Trophoblast cell (in vitro differentiated cells and primary cell): ENCODE data around the gene CASZ1.

Source experiments
- DNase-seq, 2 donors: peaks; one replicate each; pipeline ENCODE4 v3.0.0-alpha.2; 2016
- H2AFZ ChIP-seq: 2 replicates; pipeline ENCODE4 v1.6.1; 2013; ENCODE audit warnings: low read length, moderate library complexity, mild to moderate bottlenecking; ENCODE audit not compliant: insufficient read depth, poor library complexity
- H2AK5ac ChIP-seq: 2 replicates; pipeline ENCODE4 v1.6.1; 2013; ENCODE audit warnings: mild to moderate bottlenecking, low read length
- H2BK120ac ChIP-seq: 2 replicates; pipeline ENCODE4 v1.6.1; 2013; ENCODE audit warnings: low read length, mild to moderate bottlenecking, moderate library complexity; ENCODE audit not compliant: insufficient read depth, poor library complexity
- H2BK12ac ChIP-seq: 2 replicates; pipeline ENCODE4 v1.6.1; 2013; ENCODE audit warnings: mild to moderate bottlenecking, low read length, moderate library complexity
- H2BK5ac ChIP-seq: 2 replicates; pipeline ENCODE4 v1.6.1; 2013; ENCODE audit warnings: low read length, low read depth, moderate library complexity, mild to moderate bottlenecking; ENCODE audit not compliant: poor library complexity
- H3K14ac ChIP-seq: 2 replicates; pipeline ENCODE4 v1.6.1; 2013; ENCODE audit warnings: mild to moderate bottlenecking, low read length
- H3K18ac ChIP-seq: 2 replicates; pipeline ENCODE4 v1.6.1; 2013; ENCODE audit warnings: mild to moderate bottlenecking, low read length
- H3K23ac ChIP-seq: 2 replicates; pipeline ENCODE4 v1.6.1; 2013; ENCODE audit warnings: low read length
- H3K27ac ChIP-seq: 2 replicates; pipeline ENCODE4 v1.5.1; 2013; ENCODE audit warnings: low read depth, mild to moderate bottlenecking, inconsistent platforms, low read length, moderate library complexity
- H3K27me3 ChIP-seq: 2 replicates; pipeline ENCODE4 v1.6.1; 2013; ENCODE audit warnings: inconsistent platforms, mild to moderate bottlenecking, low read length, moderate library complexity; ENCODE audit not compliant: insufficient read depth
- H3K36me3 ChIP-seq, 2 experiments: 1 replicate in 1 of 2; 2 replicates in 1 of 2; pipeline ENCODE4 v1.6.1; 2013; ENCODE audit warnings: low read length in 2 of 2, mild to moderate bottlenecking in 2 of 2, moderate library complexity in 1 of 2; ENCODE audit not compliant: insufficient read depth in 2 of 2, control insufficient read depth in 1 of 2
- H3K4ac ChIP-seq: 2 replicates; pipeline ENCODE4 v1.6.1; 2013; ENCODE audit warnings: low read depth, mild to moderate bottlenecking, low read length, moderate library complexity
- H3K4me1 ChIP-seq, 2 experiments: 1 replicate in 1 of 2; 2 replicates in 1 of 2; pipeline ENCODE4 v1.6.1; 2013; ENCODE audit warnings: low read length in 2 of 2, mild to moderate bottlenecking in 2 of 2, moderate library complexity in 1 of 2; ENCODE audit not compliant: insufficient read depth in 2 of 2, control insufficient read depth in 1 of 2
- H3K4me2 ChIP-seq: 2 replicates; pipeline ENCODE4 v1.6.1; 2013; ENCODE audit warnings: inconsistent platforms, mild to moderate bottlenecking, low read length, moderate library complexity
- H3K4me3 ChIP-seq: 2 replicates; pipeline ENCODE4 v1.5.1; 2013; ENCODE audit warnings: mild to moderate bottlenecking, low read depth, low read length, inconsistent platforms
- H3K79me1 ChIP-seq: one replicate; pipeline ENCODE4 v1.6.1; 2013; ENCODE audit warnings: low read length
- H3K79me2 ChIP-seq: 2 replicates; pipeline ENCODE4 v1.6.1; 2013; ENCODE audit warnings: low read length, mild to moderate bottlenecking; ENCODE audit not compliant: control insufficient read depth, insufficient read depth, poor library complexity
- H3K9ac ChIP-seq: 2 replicates; pipeline ENCODE4 v1.6.1; 2013; ENCODE audit warnings: mild to moderate bottlenecking, low read length
- H3K9me3 ChIP-seq: 2 replicates; pipeline ENCODE4 v1.6.1; 2013; ENCODE audit warnings: low read depth, mild to moderate bottlenecking, control low read depth, inconsistent platforms, low read length; ENCODE audit not compliant: insufficient read depth
- H4K12ac ChIP-seq: 2 replicates; pipeline ENCODE4 v1.6.1; 2013; ENCODE audit warnings: low read depth, mild to moderate bottlenecking, low read length, moderate library complexity
- H4K8ac ChIP-seq: 2 replicates; pipeline ENCODE4 v1.6.1; 2013; ENCODE audit warnings: low read depth, mild to moderate bottlenecking, low read length, moderate library complexity
- H4K91ac ChIP-seq: one replicate; pipeline ENCODE4 v1.6.1; 2013; ENCODE audit warnings: low read depth, mild to moderate bottlenecking, low read length, moderate library complexity
- WGBS: extraction: QIAGEN DNeasy Blood & Tissue Kit; methylation state at CpG from one replicate; pipeline ENCODE4 v1.1.7; 2013; ENCODE audit warnings: missing lambda C conversion rate; ENCODE audit not compliant: insufficient read length, insufficient coverage; ENCODE audit errors: extremely low coverage; 5-methylcytosine and 5-hydroxymethylcytosine counted together

Gene CASZ1

DNA sequence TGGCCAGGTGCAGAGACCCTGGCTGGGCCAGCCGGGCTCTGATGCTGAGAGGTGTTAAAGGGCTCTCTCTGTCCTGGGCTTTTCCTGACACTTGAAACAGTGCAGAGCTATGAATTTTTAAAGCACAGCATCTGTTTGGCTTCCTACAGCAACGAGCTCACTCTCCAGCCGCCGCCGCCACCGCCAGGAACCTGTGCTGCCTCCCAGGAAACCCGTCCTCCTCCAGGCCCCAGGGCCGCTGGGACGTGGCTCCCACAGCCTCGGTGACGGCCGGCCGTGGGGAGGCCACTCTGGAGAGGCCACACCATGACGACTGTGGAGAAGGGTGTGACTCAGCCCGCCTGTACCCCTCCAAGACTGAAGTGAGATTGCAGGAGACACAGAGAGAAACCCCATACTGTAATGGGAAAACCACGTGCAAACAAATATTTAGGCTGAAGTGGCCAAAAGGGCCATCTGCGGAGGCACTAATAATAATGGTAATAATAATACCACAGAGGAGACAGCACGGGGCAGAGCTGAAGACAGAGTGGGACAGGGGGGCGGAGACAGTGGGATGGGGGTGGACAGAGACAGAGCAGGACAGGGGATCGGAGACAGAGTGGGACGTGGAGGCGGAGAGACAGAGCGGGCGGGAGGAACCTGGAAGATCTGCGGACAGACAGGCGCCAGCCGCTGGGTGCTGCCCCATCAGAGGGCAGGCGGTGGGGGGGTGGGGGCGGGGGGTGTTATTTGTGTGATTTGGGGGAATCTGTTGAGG, 139.2 kb downstream of the CASZ1 start:
- Histone ChIP-seq H3K27me3 (no peaks in the 10 kb centered on the region), H3K9me3 (peaks cover 6% of the 10 kb centered on the region), H3K4me2 (no peak overlapping the region), H2BK12ac (no peak overlapping the region), H3K36me3 (no peaks in the 10 kb centered on the region), H3K79me2 (no peaks in the 10 kb centered on the region), H4K8ac (no peak overlapping the region), H2AK5ac (no peak overlapping the region), H3K18ac (no peak overlapping the region), H3K9ac (no peak overlapping the region), H2BK120ac (no peak overlapping the region), H3K14ac (no peak overlapping the region), H3K4me3 (no peak overlapping the region), H3K79me1 (no peaks in the 10 kb centered on the region), H3K27ac (no peak overlapping the region), H2BK5ac (no peak overlapping the region), H3K4ac (no peak overlapping the region), H4K12ac (no peak overlapping the region), H3K4me1 (no peaks in the 10 kb centered on the region), H3K23ac (no peak overlapping the region), H2AFZ (no peak overlapping the region), H4K91ac (no peak overlapping the region)
- DNase-seq = no peak
- no CpG with 5 or more reads among the region's 29 CpGs for WGBS

DNA sequence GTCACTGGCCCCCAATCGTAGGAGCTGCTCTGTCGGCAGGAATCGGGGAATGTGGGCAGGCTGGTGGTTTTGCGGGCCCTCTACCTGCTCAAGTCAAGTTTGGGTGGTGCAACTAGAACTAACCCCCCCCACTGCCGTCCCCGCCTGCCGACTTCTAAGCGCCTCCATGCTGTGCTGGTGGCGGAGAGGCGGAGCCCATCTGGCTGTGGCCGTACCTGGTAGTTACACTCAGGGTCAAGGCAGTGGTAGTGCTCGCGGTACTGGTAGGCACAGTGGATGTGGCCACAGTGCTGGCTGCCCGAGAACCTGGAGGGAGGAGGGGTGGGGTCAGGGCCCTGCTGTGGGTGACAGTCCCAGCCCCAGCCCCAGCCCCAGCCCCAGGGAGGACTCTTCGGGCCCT, 140.0 kb downstream of the CASZ1 start:
- Histone ChIP-seq H3K79me1 (no peaks in the 10 kb centered on the region), H2BK120ac (no peak overlapping the region), H2AFZ (no peak overlapping the region), H4K91ac (no peak overlapping the region), H3K9me3 (peaks cover 2% of the 10 kb centered on the region), H2BK12ac (no peak overlapping the region), H3K27ac (no peak overlapping the region), H4K8ac (no peak overlapping the region), H3K4me1 (peaks cover 0 to under 1% of the 10 kb centered on the region in 2 experiments), H3K4ac (no peak overlapping the region), H3K14ac (no peak overlapping the region), H3K36me3 (no peaks in the 10 kb centered on the region), H3K18ac (no peak overlapping the region), H3K9ac (no peak overlapping the region), H3K23ac (no peak overlapping the region), H2AK5ac (no peak overlapping the region), H3K27me3 (peaks cover under 1% of the 10 kb centered on the region), H3K4me2 (no peak overlapping the region), H3K4me3 (no peak overlapping the region), H4K12ac (no peak overlapping the region), H2BK5ac (no peak overlapping the region), H3K79me2 (no peaks in the 10 kb centered on the region)
- no CpG with 5 or more reads among the region's 15 CpGs for WGBS
- no peak for DNase-seq

- no peak overlapping the region for H2AK5ac ChIP-seq
- H3K18ac ChIP-seq = no peak overlapping the region
- no peak overlapping the region for H2BK5ac ChIP-seq
- H3K27me3 ChIP-seq = peaks cover 9% of the 10 kb centered on the region
- H4K91ac ChIP-seq = no peak overlapping the region
- peaks cover 3% of the 10 kb centered on the region for H3K9me3 ChIP-seq
- H3K4me3 ChIP-seq = no peak overlapping the region
- DNase-seq = no peak
- WGBS = no CpG with 5 or more reads among the region's 10 CpGs
- no peak overlapping the region for H3K14ac ChIP-seq
- peaks cover 0 to 3% of the 10 kb centered on the region in 2 experiments for H3K4me1 ChIP-seq
- no peak overlapping the region for H2BK12ac ChIP-seq
- no peak overlapping the region for H2BK120ac ChIP-seq
- H3K27ac ChIP-seq = no peak overlapping the region
- no peak overlapping the region for H3K9ac ChIP-seq
- H3K4me2 ChIP-seq = no peak overlapping the region
- H3K23ac ChIP-seq = no peak overlapping the region
- H4K8ac ChIP-seq = no peak overlapping the region
- no peak overlapping the region for H3K4ac ChIP-seq
- no peaks in the 10 kb centered on the region for H3K79me1 ChIP-seq
- H2AFZ ChIP-seq = no peak overlapping the region
- H4K12ac ChIP-seq = no peak overlapping the region
- no peaks in the 10 kb centered on the region for H3K36me3 ChIP-seq
- H3K79me2 ChIP-seq = no peaks in the 10 kb centered on the region
Measured at GRCh38 chr1:10655002-10655401, 141.4 kb downstream of the CASZ1 start.

DNA sequence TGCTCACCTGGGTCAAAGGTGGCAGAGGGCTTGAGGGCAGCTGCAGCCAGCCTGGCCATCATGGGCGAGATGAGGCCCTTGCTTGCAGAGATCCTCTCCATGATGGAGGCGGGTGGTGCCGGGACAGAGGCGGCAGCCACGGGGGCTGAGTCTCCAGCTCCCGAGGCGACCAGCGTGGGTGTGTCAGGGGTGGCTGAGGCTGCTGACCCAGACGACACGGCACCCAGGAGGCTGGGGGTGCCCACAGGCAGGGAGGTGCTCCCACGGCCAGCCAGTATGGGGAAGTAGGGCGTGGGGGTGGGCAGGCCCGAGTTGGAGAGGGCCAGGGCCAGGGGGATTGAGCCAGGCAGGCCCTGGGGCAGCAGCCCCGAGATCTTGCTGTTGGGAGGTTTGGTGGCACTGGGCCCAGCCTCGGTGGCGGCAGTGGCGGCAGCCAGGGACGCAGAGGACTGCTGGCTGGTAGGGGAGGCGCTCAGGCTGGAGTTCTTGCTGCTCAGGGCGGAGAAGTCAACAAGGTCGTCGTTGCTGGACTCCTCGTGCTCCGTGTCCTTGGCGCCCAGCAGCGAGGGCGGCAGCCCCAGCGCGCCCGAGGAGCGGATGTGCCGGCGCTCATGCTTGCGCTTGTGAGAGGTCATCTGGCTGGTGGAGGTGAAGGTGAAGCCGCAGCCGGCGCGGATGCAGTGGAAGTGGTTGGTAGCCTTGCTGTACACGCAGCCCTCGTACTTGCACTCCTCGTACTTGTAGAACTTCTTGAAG, 142.9 kb downstream of the CASZ1 start:
- Histone ChIP-seq H3K9me3 (peaks cover 6% of the 10 kb centered on the region), H3K79me1 (no peaks in the 10 kb centered on the region), H3K27ac (no peak overlapping the region)

More for the DNA sequence above, 142.9 kb downstream of the CASZ1 start:
- no peak overlapping the region for H3K23ac ChIP-seq
- no CpG with 5 or more reads among the region's 41 CpGs for WGBS
- H4K8ac ChIP-seq = no peak overlapping the region
- no peak overlapping the region for H2AFZ ChIP-seq
- no peak overlapping the region for H2AK5ac ChIP-seq
- H3K4me2 ChIP-seq = no peak overlapping the region
- no peak overlapping the region for H2BK12ac ChIP-seq
- H3K79me2 ChIP-seq = no peaks in the 10 kb centered on the region
- DNase-seq = no peak
- no peak overlapping the region for H2BK5ac ChIP-seq
- no peak overlapping the region for H4K12ac ChIP-seq
- no peak overlapping the region for H3K14ac ChIP-seq
- no peak overlapping the region for H4K91ac ChIP-seq
- no peak overlapping the region for H2BK120ac ChIP-seq
- H3K36me3 ChIP-seq = no peaks in the 10 kb centered on the region
- no peak overlapping the region for H3K18ac ChIP-seq
- H3K9ac ChIP-seq = no peak overlapping the region
- peaks cover 0 to 3% of the 10 kb centered on the region in 2 experiments for H3K4me1 ChIP-seq
- no peak overlapping the region for H3K4ac ChIP-seq
- no peak overlapping the region for H3K4me3 ChIP-seq
- peaks cover 13% of the 10 kb centered on the region for H3K27me3 ChIP-seq
